GM21381 (cell line): Measurements from ENCODE around the gene SSH2.

Experiments
- ATAC-seq: cut with Tn5 transposase; IDR thresholded peaks from one replicate; pipeline ENCODE4 v1.9.1; 2021; ENCODE audit warnings: mild to moderate bottlenecking, moderate library complexity; ENCODE audit not compliant: unreplicated experiment

The SSH2 gene

DNA sequence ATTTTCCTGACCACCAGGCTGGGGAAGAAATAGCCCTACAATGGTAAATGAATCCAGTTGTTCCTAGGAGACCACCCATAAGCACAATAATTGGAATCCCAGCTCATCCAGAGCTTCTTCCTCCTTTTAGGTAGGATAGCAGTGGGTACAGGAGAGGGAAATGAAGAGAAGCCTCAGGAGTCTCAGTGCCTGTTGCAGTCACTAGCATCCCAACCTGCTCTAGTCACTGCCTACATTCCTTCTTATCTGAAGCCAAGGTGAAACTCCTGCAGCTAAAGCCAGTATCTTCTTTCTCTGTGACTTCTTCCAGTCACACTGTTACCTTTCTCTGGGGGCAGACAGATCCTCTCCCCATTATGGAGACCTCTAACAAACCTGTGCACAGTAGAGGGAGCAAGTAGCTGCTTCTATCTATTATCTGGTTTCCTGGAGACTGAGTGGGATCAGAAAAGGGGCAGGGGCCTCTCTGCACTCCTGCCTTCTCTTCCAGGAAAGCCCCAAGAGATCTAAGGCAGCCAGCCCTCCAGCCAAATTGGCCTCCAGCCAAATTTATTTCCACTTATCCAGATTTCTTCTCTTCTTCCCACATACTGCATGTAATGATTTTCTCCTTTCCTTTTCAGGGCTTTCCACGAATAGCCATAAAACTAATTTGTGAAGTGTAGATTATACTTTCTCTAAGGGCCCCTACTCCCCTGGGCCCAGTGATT lies 85.5 kb downstream of the SSH2 start:
- no peak for ATAC-seq

DNA sequence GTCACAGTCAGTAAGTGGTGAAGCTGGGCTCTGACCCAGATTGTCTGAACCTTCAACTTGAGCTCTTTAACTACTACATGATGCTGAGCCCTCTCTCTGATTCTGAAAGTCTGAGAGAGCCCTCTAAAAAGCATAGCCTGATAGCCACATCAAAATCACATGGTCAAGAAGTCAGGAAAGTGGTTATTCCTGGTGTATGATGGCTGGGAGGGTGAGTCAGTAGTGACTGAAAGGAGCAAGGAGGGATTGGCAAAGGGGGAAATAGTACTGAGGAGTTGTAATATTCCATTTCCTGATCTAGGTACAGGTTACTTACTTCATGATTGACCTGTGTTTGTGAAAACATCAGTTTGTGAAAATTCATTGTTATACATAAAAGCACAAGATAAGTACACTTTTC lies 89.1 kb downstream of the SSH2 start:
- ATAC-seq: no peak

DNA sequence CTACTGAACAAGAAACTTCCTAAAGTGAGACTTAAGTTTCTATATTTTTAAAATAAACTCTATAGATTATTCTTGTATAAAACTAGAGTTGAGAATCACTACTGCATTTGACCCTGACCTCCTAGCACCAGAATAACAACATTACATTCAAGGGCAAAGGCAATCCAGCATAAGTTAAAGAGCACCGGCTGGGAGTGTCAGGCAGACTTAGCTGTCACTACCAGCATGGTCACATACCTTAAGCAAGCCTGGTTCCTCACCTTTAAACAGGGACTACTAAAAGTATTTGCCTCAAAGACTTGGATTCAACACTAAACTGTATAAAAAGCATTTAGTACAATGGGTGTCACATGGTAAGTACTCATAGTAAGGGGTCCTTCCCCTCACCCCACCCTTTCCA lies 90.4 kb downstream of the SSH2 start:
- ATAC-seq: no peak

DNA sequence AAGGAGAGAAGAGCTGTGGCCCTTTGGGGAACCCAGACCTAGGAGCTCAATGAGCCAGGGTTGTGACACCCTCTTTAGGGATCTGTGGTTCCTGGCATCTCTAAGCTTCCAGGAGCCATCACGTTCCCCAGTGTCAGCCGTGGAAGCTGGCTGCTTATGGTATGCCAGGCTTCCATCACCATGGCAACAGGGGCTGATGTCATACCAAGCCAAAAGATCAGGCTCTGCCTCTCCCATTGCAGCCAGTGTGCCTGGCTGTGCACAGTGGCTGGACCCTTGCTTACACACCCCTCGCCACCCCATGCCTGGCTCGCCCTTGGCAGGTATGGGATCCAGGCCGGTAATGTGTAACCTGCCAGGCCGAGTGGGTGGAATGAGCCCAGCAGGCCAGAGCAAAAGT lies 91.1 kb downstream of the SSH2 start:
- ATAC-seq: no peak

DNA sequence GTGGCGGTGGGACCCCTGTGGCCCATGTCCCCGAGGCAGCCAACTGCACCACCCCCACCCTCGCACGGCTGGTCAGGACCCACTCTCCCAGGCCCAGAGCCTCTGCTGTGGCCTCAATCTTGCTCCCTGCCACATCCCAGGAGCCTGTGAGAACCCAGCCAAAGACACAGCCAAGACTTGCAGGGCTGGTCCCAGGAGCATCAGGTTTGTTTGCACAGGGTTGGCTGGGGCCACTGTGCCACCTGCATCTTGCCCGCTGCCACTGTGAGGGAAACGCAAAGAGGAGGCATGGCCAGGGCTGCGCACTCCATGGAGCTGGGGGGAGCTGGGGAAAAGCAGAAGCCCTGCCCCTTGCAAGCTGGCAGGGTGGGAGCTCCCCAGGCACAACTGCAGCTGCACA lies 92.5 kb downstream of the SSH2 start:
- no peak for ATAC-seq

DNA sequence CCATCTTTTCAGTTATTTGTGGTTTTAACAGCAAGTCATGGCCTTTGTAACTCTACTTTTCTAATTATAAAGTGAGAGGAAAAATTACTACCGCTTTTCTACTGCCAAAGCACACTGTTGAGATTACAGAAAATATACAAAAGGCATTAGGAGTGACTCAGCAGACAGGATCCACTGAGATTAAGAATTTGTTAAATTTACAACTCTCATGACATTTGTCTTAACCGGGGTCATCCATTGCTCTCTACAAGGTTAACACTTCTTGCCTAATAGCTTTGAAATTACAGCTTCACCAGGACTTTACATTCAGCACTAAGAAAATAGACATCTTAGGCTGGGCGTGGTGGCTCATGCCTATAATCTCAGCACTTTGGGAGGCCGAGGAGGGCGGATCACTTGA lies 93.4 kb downstream of the SSH2 start:
- ATAC-seq: no peak

DNA sequence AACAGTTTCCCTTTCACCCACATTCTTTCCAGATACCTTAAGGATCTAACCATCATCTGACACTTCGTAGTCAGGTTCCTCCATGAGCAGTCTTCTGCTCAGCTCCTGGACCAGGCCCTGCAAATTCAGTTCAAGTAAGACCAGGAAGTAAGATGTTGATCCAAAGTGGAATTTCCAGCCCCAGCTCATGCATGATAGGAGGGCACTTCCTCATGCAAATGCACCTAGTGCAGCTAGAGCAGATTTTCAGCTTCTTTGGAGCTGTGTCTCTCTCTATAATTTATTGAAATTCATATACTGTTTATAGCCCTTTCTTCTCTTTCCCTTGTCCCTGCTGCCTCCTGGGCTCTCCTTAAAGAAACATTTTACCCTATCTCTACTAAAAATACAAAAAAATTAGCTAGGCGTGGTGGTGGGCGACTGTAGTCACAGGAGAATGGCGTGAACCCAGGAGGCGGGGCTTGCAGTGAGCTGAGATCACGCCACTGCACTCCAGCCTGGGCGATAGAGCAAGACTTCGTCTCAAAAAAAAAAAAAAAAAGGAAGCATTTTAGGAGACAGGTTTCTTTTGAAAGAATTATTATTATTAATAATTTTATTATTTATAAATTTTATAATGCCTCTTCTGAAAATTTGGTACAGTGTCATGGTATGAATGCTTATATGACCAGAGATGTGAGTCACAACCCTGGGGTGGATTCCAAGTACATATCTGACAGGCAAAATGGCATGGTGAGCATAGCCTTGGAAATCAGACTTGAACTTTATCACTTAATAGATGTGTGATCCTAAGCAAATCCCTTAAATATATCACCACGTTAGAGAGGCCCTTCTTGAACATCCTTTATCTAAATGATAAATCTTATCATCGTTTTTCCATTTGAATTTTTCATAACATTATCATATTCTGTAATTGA lies 94.3 kb downstream of the SSH2 start:
- no peak for ATAC-seq

DNA sequence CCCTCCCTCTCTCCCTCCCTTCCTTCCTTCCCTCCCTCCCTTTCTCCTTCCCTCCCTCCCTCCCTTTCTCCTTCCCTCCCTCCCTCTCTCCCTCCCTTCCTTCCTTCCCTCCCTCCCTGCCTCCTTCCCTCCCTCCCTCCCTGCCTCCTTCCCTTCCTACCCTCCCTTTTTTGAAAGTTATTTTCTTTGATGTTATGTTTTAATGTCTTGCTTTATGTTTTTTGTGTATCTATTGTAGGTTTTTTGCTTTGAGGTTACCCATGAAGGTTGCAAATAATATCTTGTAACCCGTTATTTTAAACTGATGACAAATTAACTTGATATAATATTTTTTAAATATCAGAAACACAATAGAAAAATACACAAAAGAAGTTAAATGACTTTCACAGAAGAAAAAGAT lies 96.2 kb downstream of the SSH2 start:
- ATAC-seq: no peak

DNA sequence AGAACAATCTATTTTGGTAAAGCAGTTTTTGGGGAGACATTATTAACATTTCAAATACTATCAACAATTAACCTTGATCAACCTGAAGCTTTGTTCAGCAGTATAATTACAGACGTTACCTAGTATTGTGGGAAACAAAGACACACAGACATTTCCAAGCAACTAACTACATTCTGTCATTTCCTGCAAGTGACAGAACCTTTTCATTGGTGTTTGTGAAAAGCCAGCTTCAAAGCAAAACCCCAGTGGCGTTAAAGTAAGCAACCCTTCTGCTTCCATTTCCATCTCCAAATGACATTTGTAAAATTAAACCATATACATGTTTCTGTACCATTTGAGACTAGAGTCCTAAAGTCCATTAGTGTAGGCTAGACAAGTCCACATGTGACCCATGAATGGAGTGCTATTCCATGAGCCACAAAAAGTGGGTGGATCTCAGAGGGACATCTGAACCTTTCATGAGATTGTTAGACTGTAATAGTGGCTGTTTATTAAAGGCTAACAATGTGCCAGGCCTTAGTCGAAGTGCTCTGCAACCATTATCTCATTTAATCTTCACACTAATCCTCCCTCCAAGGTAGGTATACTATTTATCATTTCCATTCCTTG lies 101.2 kb downstream of the SSH2 start:
- no peak for ATAC-seq

DNA sequence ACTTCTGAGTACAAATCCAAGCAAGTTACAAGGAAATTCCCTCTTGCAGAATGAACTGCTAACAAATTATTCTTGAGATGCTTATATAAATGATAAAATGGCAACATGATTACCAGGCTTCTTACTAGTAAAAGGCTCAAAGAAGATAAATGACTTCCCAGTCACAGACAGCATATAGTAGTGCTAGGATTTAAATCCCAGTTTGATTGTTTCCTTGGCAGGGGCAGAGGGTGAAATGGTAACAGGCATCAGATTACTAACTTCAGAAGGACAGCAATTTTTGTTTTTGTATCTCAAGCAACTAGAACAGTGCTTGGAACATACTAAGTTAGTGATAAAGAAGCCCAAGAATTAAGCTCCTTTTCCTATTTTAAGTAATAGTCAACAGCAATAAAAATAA lies 102.8 kb downstream of the SSH2 start:
- ATAC-seq: no peak

DNA sequence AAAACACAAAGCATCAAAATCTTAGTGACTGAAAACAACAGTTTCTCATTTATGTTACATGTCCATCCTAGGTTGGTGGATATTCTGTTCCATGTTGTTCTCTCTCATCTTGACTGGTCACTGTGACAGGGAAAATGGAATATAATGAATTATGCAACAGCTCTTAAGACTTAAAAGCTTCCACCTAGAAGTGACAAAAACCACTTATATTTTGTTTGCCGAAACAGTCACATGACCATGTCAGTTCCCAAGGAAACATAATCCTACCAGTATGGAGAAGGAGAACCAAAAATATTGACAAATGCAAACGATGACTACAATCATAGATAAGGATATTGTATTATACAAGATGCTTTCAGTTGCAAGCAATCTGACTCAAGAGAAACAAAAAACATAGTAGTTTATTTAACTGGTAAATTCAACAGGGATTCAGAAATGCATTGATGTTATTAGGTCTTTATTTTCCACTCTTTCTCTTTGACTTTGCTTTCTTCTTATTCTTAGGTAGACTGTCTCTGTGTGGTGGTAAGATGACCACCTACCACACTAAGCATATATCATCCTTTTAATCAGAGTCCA lies 103.8 kb downstream of the SSH2 start:
- ATAC-seq: no peak

DNA sequence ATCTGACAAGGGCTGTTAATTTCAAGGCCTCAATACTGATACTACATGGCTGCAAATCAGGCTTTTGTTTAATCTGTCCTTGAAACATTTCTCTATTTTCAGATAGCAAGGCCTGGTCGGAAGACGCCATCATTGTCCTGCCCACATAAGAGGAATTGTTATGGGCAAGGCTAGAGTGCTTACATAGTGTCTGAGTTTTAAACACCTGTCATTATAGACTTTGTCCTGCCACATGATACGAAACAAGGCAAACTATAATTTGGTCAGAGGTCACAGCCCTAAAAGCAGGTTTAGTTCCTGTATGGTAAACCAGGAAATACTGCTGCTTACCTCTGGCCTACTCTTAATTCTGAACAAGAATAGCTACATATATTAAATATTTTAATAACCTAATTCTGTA lies 104.4 kb downstream of the SSH2 start:
- no peak for ATAC-seq

DNA sequence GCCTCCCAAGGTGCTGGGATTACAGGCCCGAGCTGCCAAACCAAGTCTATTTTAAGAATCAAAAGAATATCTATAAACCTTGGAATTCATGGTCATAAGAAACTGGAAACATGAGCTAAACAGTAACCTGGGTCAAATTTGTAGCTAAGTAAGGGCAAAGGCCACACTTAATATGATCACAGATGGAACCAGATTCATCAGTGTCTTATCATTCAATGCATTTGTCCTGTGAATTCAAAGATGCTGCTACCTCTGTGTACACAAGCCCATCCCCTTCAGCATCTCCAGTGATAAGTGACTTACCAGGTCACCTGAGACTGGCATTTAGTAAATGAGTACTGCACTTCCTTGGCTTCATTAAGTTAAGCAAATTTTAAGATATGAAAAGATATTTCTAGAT lies 108.1 kb downstream of the SSH2 start:
- ATAC-seq: no peak

DNA sequence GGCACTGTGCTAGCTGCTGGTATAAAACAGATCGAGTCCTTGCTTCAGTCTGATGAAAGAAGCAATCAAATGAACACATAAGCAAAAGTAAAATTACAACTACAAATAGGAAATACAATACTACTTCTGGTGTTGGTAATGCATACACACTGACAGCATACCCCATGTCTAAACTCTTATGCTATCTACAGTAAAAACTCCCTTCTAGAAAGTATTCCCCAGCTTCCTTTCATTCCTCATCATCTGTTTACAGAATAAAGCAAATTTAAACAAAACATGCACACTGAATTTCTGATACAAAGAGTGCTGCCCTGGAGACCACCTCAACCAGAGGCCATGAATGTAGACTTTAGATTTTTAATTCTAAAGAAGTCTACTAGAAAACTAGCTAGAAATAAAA lies 109.6 kb downstream of the SSH2 start:
- no peak for ATAC-seq

DNA sequence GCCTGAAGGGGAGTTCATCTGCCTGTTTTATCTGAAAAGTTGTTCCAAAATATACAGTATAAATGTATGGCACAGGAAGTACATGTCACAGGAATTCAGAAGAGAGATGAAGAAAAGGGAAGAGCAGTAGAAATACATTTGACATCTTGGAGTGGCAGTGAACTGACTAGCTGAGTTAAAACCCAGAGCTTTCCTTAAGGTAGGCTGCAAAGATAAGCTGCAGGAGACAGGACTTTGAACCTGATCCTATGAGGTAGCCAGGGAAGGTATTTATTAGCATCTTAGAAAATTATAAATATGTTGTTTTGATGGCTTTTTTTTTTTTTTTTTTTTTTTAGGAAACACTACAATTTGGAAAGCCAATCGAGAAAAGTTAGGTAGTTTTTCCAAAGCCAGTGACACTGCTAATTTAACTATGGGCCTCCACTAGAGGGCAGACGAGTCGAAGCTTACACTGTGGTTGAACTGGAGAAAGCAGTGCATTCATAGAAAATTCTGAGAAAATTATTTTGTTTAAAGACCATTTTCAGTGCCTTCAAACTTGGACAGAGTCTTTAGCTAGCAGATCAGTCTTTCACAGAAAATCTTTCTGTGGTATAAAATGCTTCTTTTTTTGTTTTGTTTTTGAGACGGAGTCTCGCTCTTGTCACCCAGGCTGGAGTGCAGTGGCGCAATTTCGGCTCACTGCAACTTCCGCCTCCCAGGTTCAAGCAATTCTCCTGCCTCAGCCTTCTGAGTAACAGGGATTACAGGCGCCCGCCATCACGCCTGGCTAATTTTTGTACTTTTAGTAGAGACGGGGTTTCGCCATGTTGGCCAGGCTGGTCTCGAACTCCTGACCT lies 122.3 kb downstream of the SSH2 start:
- ATAC-seq: no peak

DNA sequence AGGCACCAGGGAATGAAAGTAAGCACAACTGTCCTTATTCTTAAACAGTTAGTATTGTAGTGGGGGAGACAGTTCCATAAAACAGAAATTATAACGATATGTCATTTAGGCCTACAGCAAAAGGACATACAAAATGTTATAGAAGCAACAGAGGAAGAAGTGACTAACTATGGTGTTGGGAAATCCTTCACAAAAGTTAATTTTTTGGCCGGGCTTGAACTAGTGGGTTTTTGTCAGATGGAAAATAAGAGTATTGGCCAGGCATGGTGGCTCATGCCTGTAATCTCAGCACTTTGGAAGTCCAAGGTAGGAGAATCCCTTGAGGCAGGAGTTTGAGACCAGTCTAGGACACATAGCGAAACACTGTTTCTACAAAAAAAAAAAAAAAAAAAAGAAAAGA lies 127.8 kb downstream of the SSH2 start:
- ATAC-seq: no peak

DNA sequence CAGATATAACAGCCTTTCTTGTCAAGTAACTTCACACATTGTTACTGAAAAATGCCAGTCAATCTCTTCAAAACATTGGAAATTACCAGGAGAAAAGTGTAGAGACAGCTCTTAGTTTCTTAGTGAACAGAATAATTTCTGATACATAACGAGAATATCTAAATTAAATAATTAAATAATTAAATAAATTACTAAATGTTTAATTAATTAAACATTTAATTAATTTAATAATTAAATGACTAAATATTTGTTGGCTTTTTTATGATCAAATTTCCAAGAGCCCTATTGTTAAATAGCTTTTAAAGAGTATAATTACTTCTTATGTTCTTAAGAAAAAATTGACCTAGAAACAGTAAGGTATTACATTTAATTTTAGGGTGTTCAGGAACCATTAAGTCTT lies 129.6 kb downstream of the SSH2 start:
- no peak for ATAC-seq

DNA sequence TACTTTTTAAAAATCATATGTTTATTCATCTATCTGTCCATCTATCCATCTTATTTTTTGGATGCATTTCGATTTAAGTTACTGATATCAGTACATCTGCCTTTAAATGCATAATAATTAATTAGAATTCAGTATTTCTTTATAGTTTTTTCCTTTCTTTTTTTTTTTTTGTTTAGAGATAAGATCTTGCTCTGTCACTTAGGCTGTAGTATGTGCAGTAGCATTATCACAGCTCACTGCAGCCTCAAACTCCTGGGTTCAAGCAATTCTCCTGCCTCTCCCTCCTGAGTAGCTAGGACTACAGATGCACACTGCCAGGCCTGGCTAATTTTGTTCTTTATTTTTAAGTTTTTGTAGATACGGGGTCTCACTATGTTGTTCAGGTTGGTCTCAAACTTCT lies 133.4 kb downstream of the SSH2 start:
- ATAC-seq: no peak

DNA sequence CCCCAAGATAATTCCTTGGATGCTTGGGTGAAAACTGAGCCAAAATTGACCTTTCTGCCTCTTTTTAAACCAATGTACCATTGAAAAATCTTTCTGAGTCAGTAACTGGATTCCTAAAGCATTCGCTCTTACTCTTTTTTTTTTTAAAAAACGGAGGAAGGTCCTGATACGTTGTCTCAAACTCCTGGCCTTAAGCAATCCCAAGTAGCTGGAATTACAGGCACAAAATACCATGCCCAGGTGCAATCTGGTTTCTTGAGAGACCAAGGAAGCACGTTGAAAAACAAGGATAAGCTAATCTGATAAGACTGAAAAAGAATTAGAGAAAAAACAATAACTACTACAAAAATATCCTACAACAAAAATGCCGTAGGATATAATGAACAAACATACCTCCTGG lies 136.5 kb downstream of the SSH2 start:
- no peak for ATAC-seq

DNA sequence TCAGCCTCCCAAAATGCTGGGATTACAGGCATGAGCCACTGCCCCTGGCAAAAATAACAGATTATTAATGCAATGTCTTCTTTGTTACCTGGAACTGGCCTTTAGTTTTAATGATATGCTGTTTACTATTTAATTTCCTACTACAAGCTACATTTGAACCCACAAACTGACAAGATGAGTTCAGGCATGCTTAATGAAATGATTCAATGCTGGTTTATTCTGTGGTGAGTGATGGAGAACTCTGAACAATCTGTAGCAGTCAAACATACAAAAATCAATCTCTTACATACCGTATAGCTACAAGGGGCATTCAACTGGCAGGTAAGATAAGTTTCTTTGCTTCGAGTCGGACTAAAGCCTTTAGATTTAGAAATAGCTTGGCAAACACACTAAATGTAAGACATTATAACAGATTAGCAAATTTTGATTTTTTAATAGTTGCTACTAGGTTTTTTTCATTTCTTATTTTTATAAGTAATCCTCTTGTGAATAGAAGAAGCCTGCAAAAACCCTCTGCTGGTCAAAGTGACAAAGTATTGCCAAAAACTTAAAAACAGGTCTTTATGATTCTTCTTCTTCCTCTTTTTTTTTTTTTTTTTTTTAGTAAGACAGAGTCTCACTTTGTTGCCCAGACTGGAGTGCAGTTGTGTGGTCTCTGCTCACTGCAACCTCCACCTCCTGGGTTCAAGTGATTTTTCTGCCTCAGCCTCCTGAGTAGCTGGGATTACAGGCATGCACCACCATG lies 138.5 kb downstream of the SSH2 start:
- no peak for ATAC-seq
